ENCODE data around the gene ANKRD13C.
"Not testable (repeated sequence)": the region's sequence is repeated elsewhere in the genome, so short reads cannot be mapped to it uniquely, and the experiment has no call there.

Gene ANKRD13C

DNA sequence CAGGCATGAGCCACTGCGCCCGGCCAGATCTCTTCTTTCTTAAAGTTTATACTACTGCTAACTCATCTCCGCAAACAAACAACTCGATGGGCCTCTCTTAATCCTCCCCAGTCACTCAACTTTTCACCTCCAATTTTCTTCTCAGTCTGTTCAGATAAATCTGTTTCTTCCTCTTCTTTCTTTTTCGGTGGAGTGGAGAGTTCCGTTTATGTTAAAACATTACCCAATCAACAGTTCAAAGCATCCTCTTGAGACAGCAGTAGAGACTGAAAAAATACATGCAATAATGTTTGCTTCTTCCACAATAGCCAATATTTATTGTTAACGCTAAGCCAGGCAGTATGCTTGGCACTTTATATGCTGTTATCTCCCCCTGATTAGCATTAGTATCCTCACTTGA is 1.4 kb upstream of the ANKRD13C start:
- DNase-seq, result no peak

DNA sequence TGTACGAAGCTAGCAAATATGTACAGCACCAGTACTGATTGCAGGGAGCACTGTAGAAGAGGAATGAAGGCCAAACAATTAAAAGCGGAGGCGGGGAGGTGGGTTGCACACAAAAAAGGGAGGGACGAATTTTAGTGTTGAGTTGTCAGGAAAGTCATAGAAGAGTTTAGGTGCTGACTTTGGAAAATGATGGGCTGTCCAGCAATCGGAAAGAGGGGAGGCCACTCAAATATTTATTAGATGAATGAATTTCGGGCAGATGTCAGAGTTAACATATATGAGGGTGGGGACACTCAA is 537 bp upstream of the ANKRD13C start:
- DNase-seq, result no peak

DNA sequence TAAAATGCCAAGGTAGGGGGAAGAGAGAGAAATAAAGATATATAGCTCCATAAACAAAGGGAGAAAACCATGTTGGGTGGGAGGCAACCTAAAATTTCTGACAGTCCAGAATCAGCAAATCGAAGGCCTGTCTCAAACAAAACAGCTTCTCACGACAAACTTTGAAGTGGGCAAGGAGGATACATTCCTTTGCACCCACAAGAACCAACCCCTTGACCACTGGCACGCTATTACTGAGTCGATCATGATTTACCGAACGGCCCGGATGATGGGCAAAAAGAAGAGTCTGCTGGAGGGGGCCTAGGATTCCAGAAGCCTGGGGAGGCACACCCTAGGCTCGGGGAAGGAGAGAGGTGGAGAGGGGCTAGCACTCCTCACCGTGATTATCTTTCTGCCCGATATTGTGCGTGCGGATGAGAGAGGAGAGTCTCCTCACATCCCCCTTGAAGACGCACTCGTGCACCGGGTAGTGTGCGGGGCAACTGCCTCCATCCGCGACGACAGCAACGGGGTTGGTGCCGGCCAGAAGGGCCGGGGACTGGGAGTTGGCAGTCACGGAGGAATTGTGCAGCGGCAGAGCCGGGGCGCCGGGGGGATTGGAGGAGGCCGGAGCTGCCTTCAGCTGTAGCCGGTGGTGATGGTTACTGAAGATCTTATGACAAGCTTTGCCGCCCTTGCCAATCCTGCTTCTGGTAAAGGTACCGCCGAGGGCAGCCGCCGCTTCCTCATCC is 756 bp downstream of the ANKRD13C start:
- DNase-seq, result no peak

DNA sequence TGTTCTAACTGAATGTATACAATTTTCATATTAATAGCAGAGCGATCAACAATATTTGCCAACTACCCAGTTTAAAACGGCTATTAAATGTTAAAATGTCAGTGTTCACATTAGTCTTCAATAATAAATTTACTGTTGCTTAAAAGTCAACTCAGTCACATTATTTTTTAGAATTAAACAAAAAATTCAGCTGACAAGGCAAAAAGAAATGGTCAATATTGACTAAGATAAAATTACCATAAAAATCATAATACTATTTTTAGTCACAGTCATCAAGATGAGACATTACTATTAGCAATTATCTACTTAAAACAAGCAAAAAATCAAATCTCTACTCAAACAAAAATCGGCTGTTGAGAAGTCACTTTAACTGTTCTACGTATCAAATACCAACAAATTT is 1.5 kb downstream of the ANKRD13C start:
- DNase-seq, result no peak

DNA sequence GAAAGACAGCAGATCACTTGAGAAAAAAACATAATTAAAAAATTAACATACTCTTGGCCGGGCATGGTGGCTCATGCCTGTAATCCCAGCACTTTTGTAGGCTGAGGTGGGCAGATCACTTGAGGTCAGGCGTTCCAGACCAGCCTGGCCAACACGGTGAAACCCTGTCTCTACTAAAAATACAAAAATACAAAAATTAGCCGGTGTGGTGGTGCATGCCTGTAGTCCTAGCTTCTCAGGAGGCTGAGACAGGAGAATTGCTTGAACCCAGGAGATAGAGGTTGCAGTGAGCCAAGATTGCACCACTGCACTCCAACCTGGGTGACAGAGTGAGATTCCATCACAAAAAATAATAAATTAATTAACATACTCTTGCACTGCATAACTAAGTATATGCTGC is 4.7 kb downstream of the ANKRD13C start:
- DNase-seq, result not testable (repeated sequence)

DNA sequence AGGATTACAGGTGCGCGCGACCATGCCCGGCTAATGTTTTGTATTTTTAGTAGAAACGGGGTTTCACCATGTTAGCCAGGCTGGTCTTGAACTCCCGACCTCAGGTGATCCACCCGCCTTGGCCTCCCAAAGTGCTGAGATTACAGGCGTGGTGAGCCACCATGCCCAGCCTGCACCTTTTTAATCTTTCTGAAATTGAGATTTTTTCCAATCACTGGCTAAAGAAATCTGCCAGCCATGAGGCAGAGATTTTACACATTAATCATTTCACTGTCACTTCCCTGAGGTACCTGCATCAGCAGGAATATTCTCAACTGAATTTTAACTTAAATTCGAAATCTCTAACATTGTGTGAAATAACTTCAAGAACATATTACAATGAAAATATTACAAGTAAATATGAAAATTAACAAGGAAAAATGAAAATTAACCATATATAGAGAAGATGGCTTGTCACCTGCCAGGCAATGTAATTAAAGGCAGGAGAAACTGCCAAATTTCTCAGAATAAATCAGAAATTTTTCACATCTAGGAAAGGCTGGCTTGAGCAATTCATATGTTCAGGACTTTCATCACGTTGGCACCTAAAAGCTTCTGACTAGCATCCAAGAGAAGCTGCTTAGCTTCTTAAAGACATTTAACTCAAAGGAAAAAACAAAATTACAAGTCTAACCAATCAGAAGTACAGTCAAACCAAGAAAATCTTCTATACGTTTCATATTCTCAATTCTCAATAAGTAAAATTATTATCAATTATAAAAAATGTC is 5.9 kb downstream of the ANKRD13C start:
- DNase-seq, result no peak

DNA sequence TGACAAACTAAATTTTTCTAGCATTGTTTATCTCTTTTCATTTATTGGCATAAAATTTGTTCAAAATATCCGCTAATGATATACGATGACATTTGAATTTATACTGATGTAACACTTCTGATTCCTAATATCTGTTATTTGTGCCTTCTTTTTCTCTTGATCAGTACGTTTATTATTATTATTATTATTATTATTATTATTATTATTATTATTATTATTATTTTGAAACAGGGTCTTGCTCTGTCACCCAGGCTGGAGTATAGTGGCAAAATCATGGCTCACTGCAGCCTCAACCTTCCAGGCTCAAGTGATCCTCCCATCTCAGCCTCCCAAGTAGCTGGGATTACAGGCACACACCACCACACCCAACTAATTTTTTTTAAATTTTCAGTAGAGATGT is 14.9 kb downstream of the ANKRD13C start:
- not testable (repeated sequence) for DNase-seq

DNA sequence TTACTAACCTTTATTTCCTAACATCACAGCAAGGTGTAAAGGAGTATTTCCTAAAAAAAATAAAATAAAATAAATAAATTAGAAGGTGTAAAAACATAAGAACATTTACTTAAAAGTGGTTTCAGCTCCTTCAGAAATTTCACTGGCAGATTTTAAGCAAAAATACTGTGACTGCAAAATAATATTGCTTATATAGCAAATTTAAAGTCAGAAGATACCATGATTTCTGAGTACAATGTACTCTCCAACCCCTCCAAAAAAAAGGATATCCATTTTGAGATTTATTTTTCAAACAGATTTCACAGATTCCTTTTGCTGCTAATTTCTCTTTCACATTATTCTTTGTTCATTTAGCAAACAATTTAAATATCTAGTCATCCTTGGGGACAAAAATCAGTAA is 18.5 kb downstream of the ANKRD13C start:
- DNase-seq, result no peak

DNA sequence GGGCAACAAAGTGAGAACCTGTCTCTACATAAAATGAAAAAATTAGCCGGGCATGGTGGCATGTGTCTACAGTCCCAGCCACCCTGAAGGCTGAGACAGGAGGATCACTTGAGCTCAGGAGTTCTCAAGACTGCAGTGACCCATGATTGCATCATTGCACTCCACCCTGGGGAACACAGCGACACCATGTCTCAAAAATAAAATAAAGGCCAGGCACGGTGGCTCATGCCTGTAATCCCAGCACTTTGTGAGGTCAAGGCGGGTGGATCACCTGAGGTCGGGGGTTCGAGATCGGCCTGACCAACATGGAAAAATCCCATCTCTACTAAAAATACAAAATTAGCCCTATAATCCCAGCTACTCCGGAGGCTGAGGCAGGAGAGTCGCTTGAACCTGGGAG is 20.1 kb downstream of the ANKRD13C start:
- no peak for DNase-seq

DNA sequence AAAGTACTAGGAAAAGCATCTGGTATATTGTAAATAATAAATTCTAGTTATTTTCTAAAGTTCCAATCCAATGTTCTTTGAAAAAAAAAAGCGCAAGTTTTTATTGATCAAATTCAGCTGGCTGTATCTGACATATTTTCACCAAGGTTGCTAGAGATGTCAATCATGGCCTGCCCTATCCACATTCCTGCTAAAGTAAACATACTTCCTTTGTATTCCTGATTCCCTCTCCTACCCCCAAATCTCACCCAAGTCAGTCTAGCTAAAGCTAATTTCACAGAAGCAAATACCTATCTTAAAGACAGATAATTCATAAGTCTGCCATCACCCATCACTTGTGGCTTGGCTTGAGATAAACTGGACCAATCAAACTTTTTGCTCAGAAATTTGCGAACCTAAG is 21.3 kb downstream of the ANKRD13C start:
- no peak for DNase-seq

DNA sequence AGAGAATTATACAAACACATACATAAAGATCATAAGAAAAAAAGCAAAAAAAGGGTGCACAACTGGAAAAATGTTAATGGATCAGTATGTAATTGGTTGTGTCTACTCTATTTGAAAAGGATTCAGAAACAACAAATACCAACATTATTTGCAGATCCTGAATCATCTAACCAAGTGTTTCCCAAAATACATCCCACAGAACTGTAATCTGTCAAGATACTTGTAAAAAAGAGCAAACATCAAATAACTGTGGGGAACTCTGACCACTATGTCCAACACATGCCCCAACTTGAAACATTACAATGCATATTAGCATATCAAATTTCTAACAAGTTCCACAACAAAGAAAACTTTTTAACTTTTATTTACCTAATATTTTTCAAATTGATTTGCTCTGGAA is 22.6 kb downstream of the ANKRD13C start:
- DNase-seq, result no peak

DNA sequence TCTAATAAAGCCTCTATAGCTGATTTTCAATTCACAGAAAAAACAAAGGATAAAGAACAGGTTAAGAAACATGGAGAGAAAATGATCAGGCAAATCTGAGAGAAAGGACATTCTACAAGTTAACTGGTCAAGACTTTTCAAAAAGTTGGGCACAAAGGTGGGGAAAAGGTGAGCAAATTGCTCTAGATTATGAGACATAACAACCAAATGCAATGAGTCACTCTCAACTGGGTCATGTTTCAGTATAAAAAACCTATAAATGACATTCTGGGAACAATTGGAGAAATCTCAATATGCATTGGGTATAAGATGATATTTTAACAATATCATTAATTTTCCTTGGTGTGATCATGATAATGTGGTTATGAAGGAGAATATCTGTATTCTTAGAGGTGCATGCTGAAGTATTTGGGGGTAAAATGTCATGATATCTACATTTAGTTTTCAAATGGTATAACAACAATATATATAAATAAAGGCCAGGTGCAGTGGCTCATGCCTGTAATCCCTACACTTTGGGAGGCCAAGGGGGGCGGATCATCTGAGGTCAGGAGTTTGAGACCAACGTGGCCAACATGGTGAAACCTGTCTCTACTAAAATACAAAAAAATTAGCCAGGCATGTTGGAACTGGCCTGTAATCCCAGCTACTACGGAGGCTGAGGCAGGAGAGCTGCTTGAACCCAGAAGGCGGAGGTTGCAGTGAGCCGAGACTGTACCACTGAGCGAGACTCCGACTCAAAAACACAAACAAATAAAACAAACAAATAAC is 27.0 kb downstream of the ANKRD13C start:
- no peak for DNase-seq

DNA sequence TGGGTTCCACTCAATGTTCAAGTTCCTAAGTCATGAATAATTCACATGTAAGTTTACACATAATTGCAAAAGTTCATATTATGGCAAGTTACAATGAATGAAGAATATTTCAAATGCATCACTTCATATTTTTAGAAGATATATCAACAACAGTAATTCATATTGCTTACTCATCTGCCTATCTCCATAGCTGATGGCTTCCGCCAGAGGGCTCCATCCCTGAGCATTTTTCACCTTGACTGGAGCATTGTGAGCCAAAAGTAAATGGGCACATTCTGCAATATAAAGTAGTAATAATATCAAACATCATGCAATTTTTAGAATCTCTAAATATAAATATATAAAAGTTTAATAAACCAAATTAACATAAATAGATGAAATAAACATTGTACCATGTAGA is 29.8 kb downstream of the ANKRD13C start:
- DNase-seq, result no peak

DNA sequence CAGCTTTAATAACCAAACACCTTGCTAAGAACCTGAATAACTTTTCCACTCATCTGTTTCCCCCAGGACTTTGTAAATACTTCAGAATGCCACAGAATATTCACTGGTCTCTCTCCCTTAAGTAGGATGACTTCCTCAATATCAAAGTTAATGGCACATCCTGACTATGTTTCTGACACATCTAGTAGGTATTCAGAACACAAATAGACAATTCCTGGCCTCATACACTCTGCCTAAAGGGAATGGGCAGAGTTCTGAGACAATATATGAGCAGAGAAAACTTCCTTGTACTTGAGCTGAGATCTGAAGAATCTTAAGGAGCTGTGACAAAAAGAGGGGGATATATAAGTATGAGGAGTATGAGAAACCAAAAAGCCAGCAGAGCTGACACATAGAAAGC is 34.8 kb downstream of the ANKRD13C start:
- no peak for DNase-seq

DNA sequence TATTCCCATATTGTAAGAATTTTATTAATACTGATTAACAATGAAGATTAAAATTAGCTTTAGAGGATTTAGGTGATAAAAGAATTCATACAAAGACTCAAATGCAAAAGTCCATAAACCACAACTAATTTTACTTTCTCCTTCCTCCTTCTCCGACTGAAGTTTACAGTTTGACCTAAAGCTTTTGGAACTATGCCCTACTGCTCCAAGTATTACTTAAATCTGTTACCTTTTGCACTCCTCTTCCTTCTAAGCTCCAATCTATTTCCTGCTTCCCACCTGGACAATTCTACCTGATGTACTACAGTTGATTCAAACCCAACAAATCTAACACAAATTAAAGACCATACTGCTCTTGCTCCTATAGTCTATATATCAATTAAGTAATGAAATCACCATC is 36.3 kb downstream of the ANKRD13C start:
- no peak for DNase-seq

DNA sequence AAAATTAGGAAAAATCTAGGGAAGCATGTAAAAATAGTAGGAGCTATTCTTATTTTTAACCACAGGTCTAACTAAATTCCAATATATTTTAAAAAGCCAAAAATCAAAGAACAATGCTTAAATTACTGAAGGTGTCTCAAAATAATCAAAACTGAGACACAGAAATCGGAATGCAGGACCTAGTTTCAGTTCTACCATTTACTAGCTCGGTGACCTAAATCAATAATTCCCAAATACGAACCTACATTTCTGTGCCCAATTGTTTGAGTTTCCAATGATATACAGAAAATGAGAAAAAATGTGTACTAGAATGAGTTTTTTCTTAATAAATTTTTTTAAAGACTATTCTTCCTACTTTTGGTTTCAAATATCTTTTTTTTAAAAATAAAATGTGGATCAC is 37.4 kb downstream of the ANKRD13C start:
- DNase-seq, result no peak

DNA sequence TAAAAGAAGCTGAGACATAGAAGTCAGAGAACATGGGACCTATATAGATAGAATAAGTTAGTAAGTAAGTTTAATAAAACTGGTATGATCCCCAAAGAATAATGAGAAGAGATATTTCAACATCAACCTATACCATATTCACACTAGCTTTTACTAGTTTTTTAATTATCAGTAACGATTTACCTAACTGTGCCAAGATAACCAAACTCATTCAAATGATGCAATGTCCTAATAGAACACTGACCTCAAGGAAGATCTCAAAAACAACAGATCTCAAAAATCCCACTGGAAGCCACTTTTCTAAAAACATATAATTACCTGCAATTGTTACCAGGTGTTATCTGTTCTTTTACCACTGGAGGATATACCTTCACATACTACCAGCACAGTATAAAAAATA is 38.7 kb downstream of the ANKRD13C start:
- no peak for DNase-seq

DNA sequence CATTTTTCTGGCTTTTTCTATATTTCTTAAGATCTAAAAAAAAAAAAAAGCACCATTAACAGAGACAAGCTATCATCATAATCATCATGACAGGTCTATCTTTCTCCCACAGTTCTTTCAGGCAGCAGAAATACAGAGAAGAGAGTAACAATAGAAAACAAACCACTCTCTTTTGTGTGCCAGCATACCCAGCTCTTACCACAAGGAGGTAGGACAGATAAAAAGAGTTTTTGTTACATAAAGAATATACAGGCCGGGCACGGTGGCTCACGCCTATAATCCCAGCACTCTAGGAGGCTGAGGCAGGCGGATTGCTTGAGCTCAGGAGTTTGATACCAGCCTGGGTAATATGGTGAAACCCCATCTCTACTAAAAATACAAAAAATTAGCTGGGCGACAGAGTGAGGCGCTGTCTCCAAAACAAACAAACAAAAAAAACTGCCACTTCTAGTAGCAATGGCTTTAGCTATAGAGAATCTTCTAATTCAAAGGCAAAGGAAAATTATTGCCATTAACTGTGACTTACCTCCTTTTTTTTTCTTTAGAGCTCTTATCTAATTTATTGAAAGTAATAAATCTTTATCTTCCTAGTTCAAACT is 39.7 kb downstream of the ANKRD13C start:
- no peak for DNase-seq

DNA sequence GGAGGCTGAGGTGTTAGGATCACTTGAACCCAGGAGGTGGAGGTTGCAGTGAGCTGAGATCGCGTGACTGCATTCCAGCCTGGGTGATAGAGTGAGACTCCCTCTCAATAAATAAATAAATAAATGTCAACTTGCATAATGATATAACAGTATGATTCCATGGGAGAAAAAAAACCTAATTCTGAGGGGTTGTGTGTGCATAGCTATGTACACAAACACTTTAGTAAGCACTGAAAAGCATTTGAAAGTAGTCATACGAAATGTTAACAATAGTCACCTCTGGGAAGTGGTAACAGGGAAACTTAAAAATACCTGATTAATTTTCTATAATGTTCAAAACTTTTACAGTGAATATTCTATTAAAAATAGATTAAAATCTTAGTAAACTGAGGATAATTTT is 43.2 kb downstream of the ANKRD13C start:
- no peak for DNase-seq

DNA sequence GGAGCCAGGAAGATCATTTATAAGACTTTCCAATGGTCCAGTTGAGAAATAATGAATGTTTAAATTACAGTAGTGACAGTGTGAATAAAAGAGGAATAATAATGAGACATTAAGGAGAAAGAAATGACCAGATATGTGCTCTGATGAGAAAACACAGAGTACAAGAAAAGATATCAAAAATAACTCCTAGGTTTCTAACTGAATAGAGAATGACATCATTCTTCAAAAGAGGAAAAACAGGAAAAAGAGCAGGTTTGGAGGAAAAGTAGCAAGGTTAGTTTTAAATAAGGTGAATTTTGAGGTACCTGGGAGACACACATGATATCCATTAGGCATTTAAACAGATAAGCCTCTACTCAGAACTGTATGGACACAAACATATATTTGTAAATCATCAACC is 55.0 kb downstream of the ANKRD13C start:
- DNase-seq, result no peak

DNA sequence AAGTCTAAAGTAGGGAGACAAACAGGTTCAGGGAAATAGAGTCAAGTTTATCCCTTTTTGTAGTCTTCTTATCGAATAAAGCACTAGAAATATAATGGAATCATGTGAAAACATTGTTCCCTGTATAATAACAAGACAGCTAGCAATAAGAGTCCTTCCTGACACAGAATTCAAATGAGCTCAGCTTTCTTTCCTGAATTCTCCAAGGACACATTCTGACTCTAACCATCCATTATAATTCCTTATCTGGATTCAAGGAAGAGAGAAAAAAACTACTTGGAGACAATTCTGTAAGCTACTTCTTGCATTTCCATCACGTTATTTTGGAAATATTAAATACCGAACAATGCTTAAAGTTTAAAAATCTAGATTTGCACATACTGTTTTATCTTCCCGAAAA is 58.8 kb downstream of the ANKRD13C start:
- DNase-seq, result no peak

DNA sequence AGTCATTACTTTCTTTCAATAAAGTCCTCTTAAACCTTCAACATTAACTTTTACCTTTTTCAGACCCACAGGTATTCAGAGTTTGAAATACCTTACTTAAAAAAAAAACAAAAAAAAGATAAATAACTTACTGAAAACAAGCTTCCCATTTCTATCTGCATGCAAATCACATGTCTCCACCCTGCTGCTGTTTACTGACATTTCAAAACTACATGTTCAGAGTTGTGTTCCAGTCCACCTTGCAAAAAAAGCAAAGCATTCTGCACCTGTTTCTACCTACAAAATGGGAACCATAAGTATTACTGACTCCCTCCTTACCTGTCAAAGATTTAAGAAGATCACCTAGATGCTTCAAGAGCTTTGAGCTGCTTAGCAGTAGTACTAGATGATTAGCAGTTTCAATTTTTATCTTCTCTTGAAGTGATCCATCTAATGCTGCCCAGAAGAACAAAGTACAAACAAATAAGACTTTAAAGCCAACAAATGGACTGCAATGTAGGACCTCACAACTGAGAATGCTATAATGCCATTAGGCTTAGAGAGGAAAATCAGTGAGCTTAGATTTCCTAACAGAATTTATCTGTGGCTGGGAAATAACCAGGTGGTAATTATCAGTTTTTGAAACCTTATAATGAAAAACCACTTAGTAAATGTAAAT is 61.2 kb downstream of the ANKRD13C start:
- DNase-seq, result no peak

DNA sequence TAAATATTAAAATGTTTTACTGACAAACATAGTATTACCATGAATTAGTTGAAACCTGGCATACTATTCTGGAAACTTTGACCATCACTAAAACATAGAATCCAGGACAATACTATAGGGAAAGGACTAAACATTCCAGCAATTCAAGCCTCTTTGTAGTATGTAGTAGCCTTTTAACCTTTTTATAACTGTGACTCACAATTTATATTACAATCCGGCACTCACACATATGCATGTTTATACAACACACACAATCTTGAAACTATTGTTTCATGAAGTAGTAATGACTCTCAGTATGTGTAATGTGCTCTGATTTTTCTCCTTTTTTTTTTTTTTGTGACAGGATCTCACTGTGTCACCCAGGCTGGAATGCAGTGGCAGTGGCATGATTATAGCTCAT is 64.3 kb downstream of the ANKRD13C start:
- no peak for DNase-seq

Measured in DMS 273 treated with DMSO at 0.1 percent for 48 hours (cell line).